ENCODE results near the gene MRPL28. TPM values are rescaled to one million over a fixed set of nuclear protein-coding genes. Genes with fewer than 3 reads are reported as not detected.
"Not testable (repeated sequence)": the region's sequence is repeated elsewhere in the genome, so short reads cannot be mapped to it uniquely, and the experiment has no call there.

Gene MRPL28
- polyA plus RNA-seq, 3 donors = 68.6 to 88.5 (median 88.1) TPM

DNA sequence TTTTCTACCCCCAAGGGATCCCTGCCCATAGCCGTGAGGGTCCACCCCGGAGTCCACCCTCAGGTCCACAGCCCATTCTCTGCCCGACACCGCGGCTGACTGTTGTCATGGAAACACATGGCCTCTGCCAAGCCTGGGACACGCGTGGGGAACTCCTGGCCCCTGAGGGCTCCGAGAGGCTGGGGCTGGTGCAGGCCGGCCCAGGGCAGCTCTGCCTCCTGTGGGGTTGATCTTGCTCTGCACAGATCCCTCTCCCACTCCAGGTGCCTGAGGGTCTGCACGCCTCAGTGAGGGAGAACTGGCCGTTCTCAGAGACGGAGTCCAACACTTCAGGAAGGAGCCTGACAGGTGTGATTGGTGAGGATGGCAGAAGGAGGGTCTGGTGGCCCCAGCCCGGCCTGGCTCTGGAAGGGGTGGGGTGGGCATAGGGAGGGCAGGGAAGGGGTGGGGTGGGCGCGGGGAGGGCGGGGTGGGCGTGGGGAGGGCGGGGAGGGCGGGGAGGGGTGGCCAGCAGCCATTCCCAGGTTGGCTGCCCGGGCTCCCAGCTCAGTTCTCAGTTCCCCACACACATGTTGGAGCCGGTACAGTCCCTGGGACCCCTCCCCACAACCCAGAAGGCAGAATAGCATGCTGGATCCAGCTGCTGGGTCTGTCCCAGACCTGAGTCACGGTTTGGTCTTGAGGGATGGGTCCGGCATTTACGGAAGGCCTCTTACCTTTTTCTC, 6.4 kb downstream of the MRPL28 start:
- Mint-ChIP-seq H3K4me3 (no peak overlapping the region), H3K9me3 (no peaks in the 10 kb centered on the region), H3K4me1 (peaks cover 7% of the 10 kb centered on the region), H3K27ac (no peak overlapping the region), H3K27me3 (ENCODE audit: low read depth in 3 of 3) (peaks cover 5 to 25% (median 11%) of the 10 kb centered on the region in 3 donors), H3K36me3 (peaks cover 20 to 28% of the 10 kb centered on the region in 2 donors)
- no peak overlapping the region for H3K9ac ChIP-seq (ENCODE audit: insufficient read depth, low read length, poor library complexity, severe bottlenecking)
- no peak overlapping the region for H3K27ac ChIP-seq (ENCODE audit: low read depth in 1 of 2, low read length in 2 of 2)
- no peaks in the 10 kb centered on the region for H3K79me2 ChIP-seq (ENCODE audit: insufficient read depth, low read length)
- WGBS (ENCODE audit: insufficient coverage) = 69% methylated on average over 6 of the region's 24 CpGs
- peaks cover 18 to 29% of the 10 kb centered on the region in 2 donors for H3K36me3 ChIP-seq (replicated peaks in 1 of 2; ENCODE audit: control insufficient read depth in 1 of 2, insufficient read depth in 2 of 2, low read length in 2 of 2)
- H3K27me3 ChIP-seq (ENCODE audit: control insufficient read depth in 2 of 2, insufficient read depth in 2 of 2, low read length in 2 of 2) = no peaks in the 10 kb centered on the region
- H4K20me1 ChIP-seq (ENCODE audit: insufficient read depth, low read length) = no peaks in the 10 kb centered on the region
- H3K4me3 ChIP-seq (replicated peaks in 1 of 3; ENCODE audit: low read depth in 2 of 3, low read length in 3 of 3) = no peak overlapping the region
- TF ChIP-seq, protein P1, sequence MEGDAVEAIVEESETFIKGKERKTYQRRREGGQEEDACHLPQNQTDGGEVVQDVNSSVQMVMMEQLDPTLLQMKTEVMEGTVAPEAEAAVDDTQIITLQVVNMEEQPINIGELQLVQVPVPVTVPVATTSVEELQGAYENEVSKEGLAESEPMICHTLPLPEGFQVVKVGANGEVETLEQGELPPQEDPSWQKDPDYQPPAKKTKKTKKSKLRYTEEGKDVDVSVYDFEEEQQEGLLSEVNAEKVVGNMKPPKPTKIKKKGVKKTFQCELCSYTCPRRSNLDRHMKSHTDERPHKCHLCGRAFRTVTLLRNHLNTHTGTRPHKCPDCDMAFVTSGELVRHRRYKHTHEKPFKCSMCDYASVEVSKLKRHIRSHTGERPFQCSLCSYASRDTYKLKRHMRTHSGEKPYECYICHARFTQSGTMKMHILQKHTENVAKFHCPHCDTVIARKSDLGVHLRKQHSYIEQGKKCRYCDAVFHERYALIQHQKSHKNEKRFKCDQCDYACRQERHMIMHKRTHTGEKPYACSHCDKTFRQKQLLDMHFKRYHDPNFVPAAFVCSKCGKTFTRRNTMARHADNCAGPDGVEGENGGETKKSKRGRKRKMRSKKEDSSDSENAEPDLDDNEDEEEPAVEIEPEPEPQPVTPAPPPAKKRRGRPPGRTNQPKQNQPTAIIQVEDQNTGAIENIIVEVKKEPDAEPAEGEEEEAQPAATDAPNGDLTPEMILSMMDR (IDR thresholded peaks at IDR 0.05) = no peak
- H3K4me1 ChIP-seq (ENCODE audit: control insufficient read depth in 1 of 2, insufficient read depth in 2 of 2, low read length in 2 of 2) = peaks cover 6 to 8% of the 10 kb centered on the region in 2 donors
- H3K4me2 ChIP-seq (replicated peaks; ENCODE audit: extremely low read depth, low read length, poor library complexity, severe bottlenecking) = no peak overlapping the region
- intact Hi-C loops (cut with micrococcal nuclease) = loop anchor here (5.0 kb wide), 1 partner anchor 257 kb away; no protein-coding TSS in a partner anchor
- H2AFZ ChIP-seq (ENCODE audit: insufficient read depth, low read depth, low read length, poor library complexity, severe bottlenecking) = no peak overlapping the region
- no peak for DNase-seq
- H3K9me3 ChIP-seq (replicated peaks in 1 of 2; ENCODE audit: control insufficient read depth in 1 of 2, insufficient read depth in 1 of 2, low read length in 2 of 2) = no peaks in the 10 kb centered on the region

DNA sequence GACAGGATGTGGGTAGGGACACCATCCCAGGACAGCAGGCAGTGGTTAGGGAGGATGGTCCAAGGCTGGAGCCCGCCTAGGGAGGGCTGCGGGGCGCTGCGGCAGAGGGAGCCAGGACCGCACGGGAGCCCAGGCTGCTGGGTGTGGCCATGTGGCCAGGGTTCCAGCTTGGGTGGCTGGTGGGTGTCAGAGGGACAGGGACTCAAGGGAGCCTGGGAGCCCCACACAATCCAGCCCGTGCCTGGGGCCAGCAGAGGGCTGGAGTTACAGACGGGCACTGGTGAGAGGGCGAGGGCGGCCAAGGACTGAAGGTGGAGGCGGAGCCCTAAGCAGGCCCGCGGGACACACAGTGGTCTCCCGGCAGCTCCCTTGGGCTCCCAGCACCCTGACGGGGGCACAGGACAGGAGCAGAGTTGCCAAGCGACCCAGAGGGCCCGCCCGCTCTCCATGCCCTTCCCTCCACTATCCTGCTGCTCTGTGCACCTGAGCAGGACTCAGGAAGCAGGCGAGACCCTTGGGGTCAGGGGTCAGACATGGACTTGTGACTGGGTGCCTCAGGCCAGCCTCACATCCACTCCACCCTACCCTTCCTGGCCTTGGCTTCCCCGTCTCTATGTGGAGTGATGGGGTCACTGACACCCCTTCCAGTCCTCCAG, 7.1 kb downstream of the MRPL28 start:
- intact Hi-C loops (cut with micrococcal nuclease) = loop anchor here (5.0 kb wide), 1 partner anchor 256 kb away; no protein-coding TSS in a partner anchor
- H2AFZ ChIP-seq (ENCODE audit: insufficient read depth, low read depth, low read length, poor library complexity, severe bottlenecking) = no peak overlapping the region
- H3K36me3 ChIP-seq (replicated peaks in 1 of 2; ENCODE audit: control insufficient read depth in 1 of 2, insufficient read depth in 2 of 2, low read length in 2 of 2) = peaks cover 13 to 22% of the 10 kb centered on the region in 2 donors
- Mint-ChIP-seq H3K36me3 (peaks cover 15 to 21% of the 10 kb centered on the region in 2 donors), H3K27ac (no peak overlapping the region), H3K4me1 (peaks cover 6% of the 10 kb centered on the region), H3K4me3 (no peak overlapping the region), H3K9me3 (no peaks in the 10 kb centered on the region), H3K27me3 (ENCODE audit: low read depth in 3 of 3) (peaks cover 5 to 25% (median 11%) of the 10 kb centered on the region in 3 donors)
- DNase-seq = no peak
- no peaks in the 10 kb centered on the region for H3K27me3 ChIP-seq (ENCODE audit: control insufficient read depth in 2 of 2, insufficient read depth in 2 of 2, low read length in 2 of 2)
- H3K4me3 ChIP-seq (replicated peaks in 1 of 3; ENCODE audit: low read depth in 2 of 3, low read length in 3 of 3) = no peak overlapping the region
- H3K9me3 ChIP-seq (replicated peaks in 1 of 2; ENCODE audit: control insufficient read depth in 1 of 2, insufficient read depth in 1 of 2, low read length in 2 of 2) = no peaks in the 10 kb centered on the region
- 82% methylated on average over 18 of the region's 20 CpGs for WGBS (ENCODE audit: insufficient coverage)
- H3K4me2 ChIP-seq (replicated peaks; ENCODE audit: extremely low read depth, low read length, poor library complexity, severe bottlenecking) = no peak overlapping the region
- TF ChIP-seq, protein P1 (IDR thresholded peaks at IDR 0.05) = no peak
- no peaks in the 10 kb centered on the region for H4K20me1 ChIP-seq (ENCODE audit: insufficient read depth, low read length)
- no peak overlapping the region for H3K27ac ChIP-seq (ENCODE audit: low read depth in 1 of 2, low read length in 2 of 2)
- H3K9ac ChIP-seq (ENCODE audit: insufficient read depth, low read length, poor library complexity, severe bottlenecking) = no peak overlapping the region
- no peaks in the 10 kb centered on the region for H3K79me2 ChIP-seq (ENCODE audit: insufficient read depth, low read length)
- H3K4me1 ChIP-seq (ENCODE audit: control insufficient read depth in 1 of 2, insufficient read depth in 2 of 2, low read length in 2 of 2) = peaks cover 6 to 8% of the 10 kb centered on the region in 2 donors

DNA sequence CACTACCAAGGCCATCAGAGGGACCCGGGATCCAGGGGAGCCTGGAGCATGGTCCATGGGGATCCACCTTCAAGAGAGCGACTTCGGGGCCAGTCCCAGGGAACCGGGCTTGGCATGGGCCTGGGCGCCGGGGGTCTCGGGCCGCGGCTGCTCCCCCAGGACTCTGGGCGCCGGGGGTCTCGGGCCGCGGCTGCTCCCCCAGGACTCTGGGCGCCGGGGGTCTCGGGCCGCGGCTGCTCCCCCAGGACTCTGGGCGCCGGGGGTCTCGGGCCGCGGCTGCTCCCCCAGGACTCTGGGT, 7.7 kb downstream of the MRPL28 start:
- not testable (repeated sequence) for H3K9ac ChIP-seq (ENCODE audit: insufficient read depth, low read length, poor library complexity, severe bottlenecking); H3K9me3 Mint-ChIP-seq; H3K27me3 ChIP-seq (ENCODE audit: control insufficient read depth in 2 of 2, insufficient read depth in 2 of 2, low read length in 2 of 2); H3K79me2 ChIP-seq (ENCODE audit: insufficient read depth, low read length); H3K27ac Mint-ChIP-seq; H3K4me1 Mint-ChIP-seq; H3K4me2 ChIP-seq (replicated peaks; ENCODE audit: extremely low read depth, low read length, poor library complexity, severe bottlenecking); H3K4me3 Mint-ChIP-seq; H4K20me1 ChIP-seq (ENCODE audit: insufficient read depth, low read length); DNase-seq; H3K4me1 ChIP-seq (ENCODE audit: control insufficient read depth in 1 of 2, insufficient read depth in 2 of 2, low read length in 2 of 2); H3K9me3 ChIP-seq (replicated peaks in 1 of 2; ENCODE audit: control insufficient read depth in 1 of 2, insufficient read depth in 1 of 2, low read length in 2 of 2); H3K27ac ChIP-seq (ENCODE audit: low read depth in 1 of 2, low read length in 2 of 2); H3K4me3 ChIP-seq (replicated peaks in 1 of 3; ENCODE audit: low read depth in 2 of 3, low read length in 3 of 3); H2AFZ ChIP-seq (ENCODE audit: insufficient read depth, low read depth, low read length, poor library complexity, severe bottlenecking)
- peaks cover 7 to 16% of the 10 kb centered on the region in 2 donors for H3K36me3 ChIP-seq (replicated peaks in 1 of 2; ENCODE audit: control insufficient read depth in 1 of 2, insufficient read depth in 2 of 2, low read length in 2 of 2)
- intact Hi-C loops (cut with micrococcal nuclease) = loop anchor here (5.0 kb wide), 1 partner anchor 255 kb away; no protein-coding TSS in a partner anchor
- 72% methylated on average over 9 of the region's 24 CpGs for WGBS (ENCODE audit: insufficient coverage)
- Mint-ChIP-seq H3K36me3 (peaks cover 11 to 15% of the 10 kb centered on the region in 2 donors), H3K27me3 (ENCODE audit: low read depth in 3 of 3) (peaks cover 5 to 25% (median 11%) of the 10 kb centered on the region in 3 donors)

All from CD14-positive monocyte (primary cell).